ENCODE measurements around the gene OR1L4.

OR1L4 gene

GRCh38 chr9:122718038-122718437 lies 5.8 kb upstream of the OR1L4 start:
- H3F3A ChIP-seq (ENCODE audit: insufficient read depth, low read length) = no peaks in the 10 kb centered on the region
- no peaks in the 10 kb centered on the region for H3K4me1 ChIP-seq (ENCODE audit: insufficient read depth, low read length, severe bottlenecking)
- H3K9ac ChIP-seq (ENCODE audit: low read length) = no peak overlapping the region
- no peaks in the 10 kb centered on the region for H3K9me3 ChIP-seq (ENCODE audit: low read length)
- no peaks in the 10 kb centered on the region for H3K79me2 ChIP-seq (ENCODE audit: insufficient read depth, low read length)
- H3K4me3 ChIP-seq (ENCODE audit: low read depth, low read length, poor library complexity, severe bottlenecking) = no peak overlapping the region
- H3K27ac ChIP-seq (ENCODE audit: low read depth, low read length, poor library complexity, severe bottlenecking) = no peak overlapping the region
- no peaks in the 10 kb centered on the region for H3K27me3 ChIP-seq (ENCODE audit: insufficient read depth, low read length)
- no peaks in the 10 kb centered on the region for H4K20me1 ChIP-seq (ENCODE audit: insufficient read depth, low read length)
- TF ChIP-seq, protein P1, sequence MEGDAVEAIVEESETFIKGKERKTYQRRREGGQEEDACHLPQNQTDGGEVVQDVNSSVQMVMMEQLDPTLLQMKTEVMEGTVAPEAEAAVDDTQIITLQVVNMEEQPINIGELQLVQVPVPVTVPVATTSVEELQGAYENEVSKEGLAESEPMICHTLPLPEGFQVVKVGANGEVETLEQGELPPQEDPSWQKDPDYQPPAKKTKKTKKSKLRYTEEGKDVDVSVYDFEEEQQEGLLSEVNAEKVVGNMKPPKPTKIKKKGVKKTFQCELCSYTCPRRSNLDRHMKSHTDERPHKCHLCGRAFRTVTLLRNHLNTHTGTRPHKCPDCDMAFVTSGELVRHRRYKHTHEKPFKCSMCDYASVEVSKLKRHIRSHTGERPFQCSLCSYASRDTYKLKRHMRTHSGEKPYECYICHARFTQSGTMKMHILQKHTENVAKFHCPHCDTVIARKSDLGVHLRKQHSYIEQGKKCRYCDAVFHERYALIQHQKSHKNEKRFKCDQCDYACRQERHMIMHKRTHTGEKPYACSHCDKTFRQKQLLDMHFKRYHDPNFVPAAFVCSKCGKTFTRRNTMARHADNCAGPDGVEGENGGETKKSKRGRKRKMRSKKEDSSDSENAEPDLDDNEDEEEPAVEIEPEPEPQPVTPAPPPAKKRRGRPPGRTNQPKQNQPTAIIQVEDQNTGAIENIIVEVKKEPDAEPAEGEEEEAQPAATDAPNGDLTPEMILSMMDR (IDR thresholded peaks at IDR 0.05; ENCODE audit: low read length) = no peak
- no peak for TF ChIP-seq EZH2 (IDR thresholded peaks at IDR 0.05; ENCODE audit: borderline replicate concordance, low read length)
- no peak overlapping the region for H3K4me2 ChIP-seq (ENCODE audit: low read length)
- no peaks in the 10 kb centered on the region for H3K9me2 ChIP-seq (ENCODE audit: low read depth, low read length)
- H3K36me3 ChIP-seq (ENCODE audit: insufficient read depth, low read length) = no peaks in the 10 kb centered on the region
- no peak overlapping the region for H2AFZ ChIP-seq (ENCODE audit: low read length)

DNA sequence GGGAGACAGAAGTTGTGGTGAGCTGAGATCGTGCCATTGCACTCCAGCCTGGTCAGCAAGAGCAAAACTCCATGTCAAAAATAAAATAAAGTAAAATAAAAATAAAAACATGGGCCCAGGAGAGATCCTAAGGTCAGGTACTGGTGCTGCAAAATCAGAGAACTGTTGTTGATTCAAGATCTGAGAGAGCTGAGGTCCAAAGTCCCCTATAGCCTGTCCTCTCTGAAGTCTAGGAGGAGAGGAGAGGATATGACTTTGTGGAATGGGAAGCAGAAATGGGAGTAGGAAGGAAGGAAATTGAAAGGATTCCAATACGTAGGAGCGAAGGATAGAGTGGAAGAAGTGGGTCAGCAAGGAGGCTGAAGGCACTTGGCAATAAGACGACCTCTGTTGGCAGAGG lies 4.6 kb upstream of the OR1L4 start:
- Histone ChIP-seq H3K4me3 (ENCODE audit: low read depth, low read length, poor library complexity, severe bottlenecking) (no peak overlapping the region), H3K9ac (ENCODE audit: low read length) (no peak overlapping the region), H3K4me1 (ENCODE audit: insufficient read depth, low read length, severe bottlenecking) (no peaks in the 10 kb centered on the region), H3K4me2 (ENCODE audit: low read length) (no peak overlapping the region), H2AFZ (ENCODE audit: low read length) (no peak overlapping the region), H3K9me2 (ENCODE audit: low read depth, low read length) (no peaks in the 10 kb centered on the region), H3K36me3 (ENCODE audit: insufficient read depth, low read length) (no peaks in the 10 kb centered on the region), H3K9me3 (ENCODE audit: low read length) (no peaks in the 10 kb centered on the region), H3K27ac (ENCODE audit: low read depth, low read length, poor library complexity, severe bottlenecking) (no peak overlapping the region), H3K27me3 (ENCODE audit: insufficient read depth, low read length) (no peaks in the 10 kb centered on the region), H3F3A (ENCODE audit: insufficient read depth, low read length) (no peaks in the 10 kb centered on the region), H4K20me1 (ENCODE audit: insufficient read depth, low read length) (no peaks in the 10 kb centered on the region), H3K79me2 (ENCODE audit: insufficient read depth, low read length) (no peaks in the 10 kb centered on the region)
- TF ChIP-seq EZH2 (IDR thresholded peaks at IDR 0.05; ENCODE audit: borderline replicate concordance, low read length) = no peak
- TF ChIP-seq, protein P1 (IDR thresholded peaks at IDR 0.05; ENCODE audit: low read length) = no peak

DNA sequence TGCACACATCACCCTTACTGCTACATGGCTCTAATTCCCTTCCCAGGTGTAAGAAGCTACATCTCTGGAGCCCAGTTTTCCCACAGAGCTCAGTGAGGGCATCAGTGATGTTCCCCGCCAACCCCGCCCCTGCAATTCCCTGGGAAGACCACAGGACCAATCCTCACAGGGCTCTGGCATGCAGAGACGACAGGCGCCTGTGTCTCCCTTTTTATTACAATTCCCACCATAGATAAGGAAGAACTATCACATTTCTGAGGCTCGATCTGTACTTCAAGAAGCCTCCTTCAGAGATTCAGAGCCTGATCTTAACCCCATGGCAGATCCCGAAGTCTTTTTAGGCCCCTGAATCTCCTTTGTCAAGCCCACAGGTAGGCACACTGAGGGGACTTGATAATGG lies 18.2 kb downstream of the OR1L4 start, which contains the start of gene OR1L6:
TSS of gene OR1L6 (plus strand) at position 301 of the 400 bp plus-strand sequence. CDS start 7,545 bp downstream, outside the sequence.
- Histone ChIP-seq H3K9me3 (ENCODE audit: low read length) (no peaks in the 10 kb centered on the region), H3K27me3 (ENCODE audit: insufficient read depth, low read length) (no peaks in the 10 kb centered on the region), H3K9me2 (ENCODE audit: low read depth, low read length) (no peaks in the 10 kb centered on the region), H3K79me2 (ENCODE audit: insufficient read depth, low read length) (no peaks in the 10 kb centered on the region), H3F3A (ENCODE audit: insufficient read depth, low read length) (no peaks in the 10 kb centered on the region), H2AFZ (ENCODE audit: low read length) (no peak within 1 kb of the TSS), H3K9ac (ENCODE audit: low read length) (no peak within 1 kb of the TSS), H3K4me2 (ENCODE audit: low read length) (no peak within 1 kb of the TSS), H3K4me1 (ENCODE audit: insufficient read depth, low read length, severe bottlenecking) (no peaks in the 10 kb centered on the region), H4K20me1 (ENCODE audit: insufficient read depth, low read length) (no peaks in the 10 kb centered on the region), H3K4me3 (ENCODE audit: low read depth, low read length, poor library complexity, severe bottlenecking) (no peak within 1 kb of the TSS), H3K36me3 (ENCODE audit: insufficient read depth, low read length) (no peaks in the 10 kb centered on the region), H3K27ac (ENCODE audit: low read depth, low read length, poor library complexity, severe bottlenecking) (no peak within 1 kb of the TSS)
- TF ChIP-seq, protein P1 (IDR thresholded peaks at IDR 0.05; ENCODE audit: low read length) = no peak
- TF ChIP-seq EZH2 (IDR thresholded peaks at IDR 0.05; ENCODE audit: borderline replicate concordance, low read length) = no peak
